Heart left ventricle (tissue), 13 donors: ENCODE results near the gene KCNMB2.

Source experiments
- POLR2A ChIP-seq, 2 donors: fragments of 450-650 bp; IDR thresholded peaks; one replicate each; pipeline ENCODE4 v1.6.1; 2017; ENCODE audit warnings: antibody characterized with exemption in 2 of 2, mild to moderate bottlenecking in 2 of 2, moderate library complexity in 2 of 2
- TF ChIP-seq, protein P1 (sequence below), 12 donors: fragments of 200-600 bp; sonication (generic) in 4 of 12; IDR thresholded peaks; one replicate each; pipeline versions ENCODE4 v1.5.0 to v1.8.0; 2018 to 2022; ENCODE audit warnings: antibody characterized with exemption in 12 of 12, mild to moderate bottlenecking in 5 of 12
- donor health status: ischemic (EF 13 %, LVEDD 7.1; RV severe dilation, severe dysfunction).
- donor health status: DM: no; HTN: yes; CAD: no.
- donor health status: DM: no; HTN: no; CAD: no.
- donor health status: ischemic (EF 25% LVEDD 6.9; RV normal size, moderate dysfunction).
- donor health status: ischemic (EF 25% LVEDD 5.7; RV mildly dilated, moderate dysfunction).
- donor health status: ischemic (EF 35%, LVEDD 5.7; RV mildly dilated, moderate dysfunction).
- donor health status: nonischemic (EF 11% LVEDD 7.7; RV severe dilation, severe dysfunction).
- donor health status: DM: yes; HTN: yes; CAD: no.
- donor health status: PGD.
- donor health status: ischemic (EF 29% LVEDD 5.4; RV normal size, mild dysfunction).
- donor health status: nonischemic (EF 23%, LVEDD 6.1; RV moderate dilation, normal function).

DNA sequence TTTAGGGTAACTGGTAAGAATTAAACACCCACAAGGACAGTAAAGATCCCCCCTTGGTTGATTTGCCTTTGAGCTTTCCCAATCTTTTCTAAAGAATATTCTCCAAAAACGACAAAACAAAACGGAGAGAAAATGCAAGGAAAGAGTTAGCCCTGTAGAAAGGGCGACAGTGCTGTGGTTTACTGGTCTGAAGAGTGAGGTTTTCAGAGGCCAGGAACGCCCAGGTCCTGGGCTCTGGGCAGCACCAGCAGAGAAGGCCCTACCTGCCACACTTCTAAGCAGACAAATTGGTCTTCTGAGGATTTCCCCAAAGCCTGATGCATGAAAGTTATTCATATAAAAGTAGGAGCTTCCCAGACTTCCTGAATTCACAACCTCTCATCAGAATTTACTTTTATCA lies 119.3 kb downstream of the KCNMB2 start:
- TF ChIP-seq, protein P1, sequence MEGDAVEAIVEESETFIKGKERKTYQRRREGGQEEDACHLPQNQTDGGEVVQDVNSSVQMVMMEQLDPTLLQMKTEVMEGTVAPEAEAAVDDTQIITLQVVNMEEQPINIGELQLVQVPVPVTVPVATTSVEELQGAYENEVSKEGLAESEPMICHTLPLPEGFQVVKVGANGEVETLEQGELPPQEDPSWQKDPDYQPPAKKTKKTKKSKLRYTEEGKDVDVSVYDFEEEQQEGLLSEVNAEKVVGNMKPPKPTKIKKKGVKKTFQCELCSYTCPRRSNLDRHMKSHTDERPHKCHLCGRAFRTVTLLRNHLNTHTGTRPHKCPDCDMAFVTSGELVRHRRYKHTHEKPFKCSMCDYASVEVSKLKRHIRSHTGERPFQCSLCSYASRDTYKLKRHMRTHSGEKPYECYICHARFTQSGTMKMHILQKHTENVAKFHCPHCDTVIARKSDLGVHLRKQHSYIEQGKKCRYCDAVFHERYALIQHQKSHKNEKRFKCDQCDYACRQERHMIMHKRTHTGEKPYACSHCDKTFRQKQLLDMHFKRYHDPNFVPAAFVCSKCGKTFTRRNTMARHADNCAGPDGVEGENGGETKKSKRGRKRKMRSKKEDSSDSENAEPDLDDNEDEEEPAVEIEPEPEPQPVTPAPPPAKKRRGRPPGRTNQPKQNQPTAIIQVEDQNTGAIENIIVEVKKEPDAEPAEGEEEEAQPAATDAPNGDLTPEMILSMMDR (IDR thresholded peaks at IDR 0.05) = no peak
- TF ChIP-seq POLR2A (IDR thresholded peaks at IDR 0.05) = no peak
